Activated T-cell treated with anti-CD3 and anti-CD28 coated beads for 4 hours (primary cell): ENCODE data around the gene EXD2.
"Not testable (repeated sequence)": the region's sequence is repeated elsewhere in the genome, so short reads cannot be mapped to it uniquely, and the experiment has no call there.

ENCODE experiments used
- DNase-seq: peaks from one replicate; pipeline ENCODE4 v3.0.0-alpha.2; 2020

Gene EXD2

DNA sequence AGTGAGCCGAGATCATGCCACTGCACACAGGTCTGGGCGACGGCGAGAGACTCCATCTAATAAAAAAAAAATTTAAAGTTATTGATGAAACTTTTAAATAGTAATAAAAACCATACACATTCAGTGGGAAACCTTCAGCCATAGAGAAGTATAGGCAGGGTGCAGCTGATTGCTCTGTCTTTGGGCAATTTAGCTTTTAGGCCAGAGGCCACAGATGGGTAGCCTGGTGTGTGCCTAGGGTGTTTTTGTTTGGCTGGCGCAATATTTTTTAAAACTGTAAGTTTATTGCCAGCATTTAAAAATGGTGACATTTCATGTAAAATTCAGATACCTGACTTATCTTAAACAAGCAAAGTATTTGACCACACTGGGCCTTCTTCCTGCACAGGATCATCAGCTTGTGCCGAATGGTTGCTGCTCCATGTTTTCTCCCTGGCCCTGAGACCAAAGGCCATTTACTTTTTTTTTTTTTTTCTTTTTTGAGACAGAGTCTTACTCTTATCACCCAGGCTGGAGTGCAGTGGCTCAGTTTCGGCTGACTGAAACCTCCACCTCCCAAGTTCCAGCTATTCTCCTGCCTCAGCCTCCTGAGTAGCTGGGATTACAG, 16.2 kb downstream of the EXD2 start:
- no peak for DNase-seq

DNA sequence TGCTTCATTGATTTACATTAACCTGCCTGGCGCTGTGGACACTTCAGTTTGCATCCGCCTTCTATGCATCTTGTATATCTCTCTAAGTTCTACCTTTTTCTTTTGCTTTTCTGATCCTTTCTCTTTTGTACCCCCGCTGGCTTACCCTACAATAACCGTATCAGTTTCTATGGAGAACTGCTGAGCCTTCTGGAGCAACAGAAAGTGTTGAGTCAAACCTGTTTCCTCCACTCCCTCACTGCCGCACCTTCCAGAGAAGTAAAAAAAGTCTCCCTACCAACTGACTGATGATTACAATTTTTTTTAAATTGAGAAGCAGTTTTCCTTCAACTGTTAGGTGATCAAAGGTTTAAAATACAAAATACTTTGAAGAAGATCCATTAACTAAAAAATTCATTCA, 17.4 kb downstream of the EXD2 start:
- no peak for DNase-seq

DNA sequence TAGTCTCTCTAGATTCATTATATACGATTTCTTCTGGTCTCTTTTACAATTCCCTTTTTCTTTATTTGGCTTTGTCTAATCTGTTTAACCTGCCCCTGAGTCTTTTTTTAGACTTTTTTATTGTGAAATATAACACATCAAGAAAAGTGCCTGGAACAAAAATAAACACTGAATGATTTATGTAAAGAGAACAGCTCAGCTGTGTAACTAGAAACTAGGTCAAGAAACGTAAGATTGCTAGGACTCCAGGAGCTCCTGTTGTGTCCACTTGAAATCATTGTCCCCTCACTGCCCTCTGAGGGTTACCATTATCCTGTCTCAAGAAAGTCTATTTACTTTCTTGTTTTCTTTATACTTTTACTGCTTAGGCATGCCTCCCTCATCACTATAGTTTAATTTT, 23.1 kb downstream of the EXD2 start:
- no peak for DNase-seq

DNA sequence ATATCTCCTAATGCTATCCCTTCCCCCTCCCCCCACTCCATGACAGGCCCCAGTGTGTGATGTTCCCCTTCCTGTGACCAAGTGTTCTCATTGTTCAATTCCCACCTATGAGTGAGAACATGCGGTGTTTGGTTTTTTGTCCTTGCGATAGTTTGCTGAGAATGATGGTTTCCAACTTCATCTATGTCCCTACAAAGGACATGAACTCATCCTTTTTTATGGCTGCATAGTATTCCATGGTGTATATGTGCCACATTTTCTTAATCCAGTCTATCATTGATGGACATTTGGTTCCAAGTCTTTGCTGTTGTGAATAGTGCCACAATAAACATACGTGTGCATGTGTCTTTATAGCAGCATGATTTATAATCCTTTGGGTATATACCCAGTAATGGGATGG, 26.4 kb downstream of the EXD2 start:
- DNase-seq: not testable (repeated sequence)

DNA sequence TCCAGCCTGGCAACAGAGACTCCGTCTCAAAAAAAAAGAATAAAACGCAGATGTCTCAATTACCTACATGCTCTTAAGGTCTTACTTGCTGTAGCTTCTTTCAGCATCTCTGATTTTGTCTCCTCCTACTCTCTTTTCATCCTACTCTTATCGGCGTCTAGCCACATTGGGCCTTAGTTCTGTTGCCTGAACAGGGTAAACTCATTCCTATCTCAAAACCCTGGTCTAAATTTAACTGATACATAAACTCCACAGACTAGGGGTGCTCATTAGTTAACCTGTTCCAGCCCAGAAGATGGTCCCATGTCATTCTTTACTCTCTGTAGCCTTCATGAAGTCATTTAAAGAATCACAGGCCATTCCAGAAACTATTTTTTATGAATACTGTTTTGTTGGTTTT, 33.6 kb downstream of the EXD2 start:
- no peak for DNase-seq

DNA sequence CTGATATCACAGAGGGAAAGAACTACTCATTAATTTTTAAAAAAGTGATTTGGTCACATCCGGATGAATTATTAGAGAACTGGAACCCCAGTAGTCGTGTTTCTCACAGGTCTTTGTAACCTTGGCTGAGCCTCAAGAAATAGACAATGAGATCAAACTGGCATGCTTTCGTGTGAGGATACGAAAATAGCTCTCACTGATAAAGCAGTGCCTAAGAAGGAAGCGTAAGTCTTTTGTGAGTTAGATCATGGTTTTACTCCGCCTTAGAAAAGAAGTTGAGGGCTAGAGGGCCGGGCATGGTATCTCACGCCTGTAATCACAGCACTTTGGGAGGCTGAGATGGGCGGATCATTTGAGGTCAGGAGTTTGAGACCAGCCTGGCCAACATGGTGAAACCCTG, 34.9 kb downstream of the EXD2 start:
- DNase-seq: no peak

DNA sequence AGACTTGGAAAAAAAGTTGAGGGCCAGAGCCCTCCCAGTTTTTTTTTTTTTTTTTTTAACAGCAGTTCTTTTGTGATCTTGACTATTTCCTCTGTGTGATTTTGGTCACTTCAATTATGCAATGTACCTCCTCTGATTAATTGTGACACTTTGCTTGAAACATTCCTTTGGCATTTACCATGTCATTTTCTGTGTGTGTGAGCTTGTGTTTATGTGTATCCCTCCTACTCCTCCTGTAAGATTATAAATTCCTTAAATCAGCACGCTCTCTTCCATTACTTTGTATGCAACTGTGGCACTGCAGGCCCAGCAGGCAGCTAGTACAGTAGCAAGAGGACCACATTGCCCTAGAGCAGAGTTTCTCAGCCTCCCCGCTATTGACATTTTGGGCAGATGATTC, 35.4 kb downstream of the EXD2 start:
- DNase-seq: no peak

DNA sequence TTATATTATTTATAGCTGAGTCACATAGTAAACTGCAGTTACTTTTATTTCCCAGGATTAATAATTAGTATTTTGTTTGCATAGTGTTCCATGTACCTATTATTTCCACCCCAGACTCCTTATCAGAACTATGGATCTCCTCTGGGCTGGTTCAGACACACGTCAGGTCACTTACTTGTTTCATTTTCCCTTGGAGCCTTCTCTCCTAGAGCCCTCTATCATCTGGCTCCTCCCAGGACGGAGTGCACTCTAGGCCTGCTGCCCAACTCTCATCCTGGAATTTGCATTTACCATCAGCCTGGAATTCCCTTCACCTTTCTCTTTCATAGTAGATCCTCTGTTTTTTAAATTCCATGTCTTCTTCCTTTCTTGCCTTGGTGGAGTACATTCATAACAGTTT, 40.2 kb downstream of the EXD2 start:
- no peak for DNase-seq

DNA sequence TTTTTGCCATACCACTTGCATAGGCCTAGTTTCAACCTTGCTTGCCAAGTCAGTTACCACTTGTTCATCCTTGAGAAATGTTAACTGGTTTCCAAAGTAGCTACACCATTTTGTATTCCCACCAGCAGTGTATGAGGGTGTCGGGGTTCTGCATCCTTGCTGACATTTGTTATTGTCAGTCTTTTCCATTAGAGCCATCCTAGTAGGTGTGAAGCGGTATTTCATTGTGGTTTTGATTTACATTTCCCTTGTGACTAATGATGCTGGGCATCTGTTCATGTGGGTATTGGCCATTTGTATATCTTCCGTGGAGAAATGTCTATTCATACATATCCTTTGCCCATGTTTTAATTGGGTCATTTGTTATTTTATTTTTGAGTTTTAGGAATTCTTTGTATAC, 41.1 kb downstream of the EXD2 start:
- no peak for DNase-seq

DNA sequence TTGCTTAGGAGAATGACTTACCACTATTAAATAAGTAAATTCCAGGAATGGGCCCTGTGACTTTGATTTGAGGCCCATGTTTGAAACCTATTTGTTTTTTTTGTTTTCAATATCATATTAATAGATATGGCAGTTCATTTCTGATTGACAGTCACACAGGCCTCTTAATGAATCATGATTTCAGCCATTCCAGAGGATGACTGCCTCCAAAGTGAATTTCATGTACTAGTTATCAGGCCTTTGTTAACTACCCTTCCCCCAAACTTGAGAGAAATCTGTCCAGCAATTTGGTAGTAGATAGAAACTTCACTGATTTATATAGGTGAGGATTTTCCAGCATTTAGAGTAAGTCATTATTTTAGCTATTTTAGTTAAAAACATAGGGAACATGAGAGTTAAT, 42.8 kb downstream of the EXD2 start:
- DNase-seq: no peak

DNA sequence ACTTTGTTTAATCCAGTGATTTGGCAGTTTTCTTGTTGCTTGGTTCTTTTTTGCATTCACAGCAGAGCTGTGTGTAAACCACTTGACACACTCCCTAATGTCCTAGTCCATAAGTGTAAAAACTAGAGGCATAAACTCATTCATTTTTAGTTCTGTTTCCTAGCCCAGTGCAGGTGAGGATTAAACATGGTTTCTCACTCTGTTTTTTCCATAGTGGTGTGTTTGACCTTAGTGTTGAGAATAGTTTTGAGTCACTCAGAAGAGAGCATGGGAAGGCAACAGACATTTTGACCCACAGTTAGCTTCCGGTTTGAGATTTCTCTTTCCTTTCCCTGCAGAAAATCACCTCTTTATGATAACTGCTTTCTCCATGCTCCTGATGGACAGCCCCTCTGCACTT, 44.4 kb downstream of the EXD2 start:
- no peak for DNase-seq

DNA sequence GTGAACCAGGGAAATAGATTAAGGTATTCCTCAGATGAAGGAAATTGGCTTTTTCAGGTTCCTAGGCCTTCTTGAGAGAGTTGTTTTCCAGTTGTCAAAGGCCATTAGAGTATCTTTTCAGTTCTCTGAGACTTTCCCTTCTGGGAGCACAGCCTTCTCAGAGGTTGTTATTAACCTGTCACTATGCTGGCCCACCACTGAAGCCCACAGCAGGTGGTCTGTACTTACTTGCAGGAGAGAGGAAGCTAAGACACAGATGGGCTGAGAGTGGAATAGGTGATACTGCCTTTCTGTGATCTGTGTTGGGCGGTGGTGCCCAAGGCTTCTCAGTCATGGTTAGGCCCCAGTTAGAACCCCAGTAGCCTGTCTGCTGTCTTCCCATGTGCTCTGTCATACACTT, 45.8 kb downstream of the EXD2 start:
- DNase-seq: no peak

DNA sequence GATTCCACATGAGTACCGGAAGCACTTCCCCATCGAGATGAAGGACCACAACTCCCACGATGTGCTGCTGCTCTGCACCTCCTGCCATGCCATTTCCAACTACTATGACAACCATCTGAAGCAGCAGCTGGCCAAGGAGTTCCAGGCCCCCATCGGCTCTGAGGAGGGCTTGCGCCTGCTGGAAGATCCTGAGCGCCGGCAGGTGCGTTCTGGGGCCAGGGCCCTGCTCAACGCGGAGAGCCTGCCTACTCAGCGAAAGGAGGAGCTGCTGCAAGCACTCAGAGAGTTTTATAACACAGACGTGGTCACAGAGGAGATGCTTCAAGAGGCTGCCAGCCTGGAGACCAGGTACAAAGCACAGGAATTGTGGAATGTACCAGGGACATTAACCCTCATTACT, 46.3 kb downstream of the EXD2 start:
- DNase-seq: no peak

DNA sequence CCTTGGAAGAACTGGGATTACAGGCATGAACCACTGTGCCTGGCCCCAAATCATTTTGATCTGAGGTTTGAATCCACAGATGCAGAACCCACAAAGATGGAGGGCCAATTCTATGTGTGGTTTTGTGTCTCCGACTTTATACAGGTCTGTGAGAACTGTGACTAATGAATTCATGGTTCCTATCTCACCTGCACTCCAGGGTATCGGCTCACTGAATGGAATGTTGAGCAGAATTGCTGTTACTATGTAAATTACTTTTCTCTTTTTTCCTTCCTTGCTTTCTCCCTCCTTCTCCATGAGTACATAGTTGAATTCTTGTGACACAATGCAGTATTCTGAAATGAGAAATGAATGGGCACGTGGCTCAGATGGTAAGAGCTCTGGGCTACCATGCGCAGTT, 47.6 kb downstream of the EXD2 start:
- no peak for DNase-seq

DNA sequence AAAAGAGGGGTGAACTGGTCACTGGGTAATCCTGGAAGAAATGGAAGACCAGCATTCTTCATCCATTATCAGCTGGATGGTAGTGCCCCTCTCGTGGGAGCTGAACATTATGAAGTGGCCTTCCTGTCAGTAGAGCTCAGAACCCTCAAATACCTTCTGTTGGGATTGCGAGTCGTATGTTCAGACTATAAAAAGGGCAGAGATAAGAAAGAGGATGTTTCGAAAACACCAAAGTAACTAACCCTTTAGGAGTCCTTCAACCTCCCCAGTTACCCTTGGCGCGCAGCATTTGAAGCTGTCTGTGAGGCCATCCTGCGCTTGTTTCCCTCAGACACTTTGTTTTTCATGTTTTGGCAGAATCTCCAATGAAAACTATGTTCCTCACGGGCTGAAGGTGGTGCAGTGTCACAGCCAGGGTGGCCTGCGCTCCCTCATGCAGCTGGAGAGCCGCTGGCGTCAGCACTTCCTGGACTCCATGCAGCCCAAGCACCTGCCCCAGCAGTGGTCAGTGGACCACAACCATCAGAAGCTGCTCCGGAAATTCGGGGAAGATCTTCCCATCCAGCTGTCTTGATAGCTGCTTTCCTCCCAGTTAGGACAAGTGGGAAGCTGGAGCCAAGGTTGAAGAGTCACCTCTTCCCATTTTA, 49.4 kb downstream of the EXD2 start:
- DNase-seq: no peak

DNA sequence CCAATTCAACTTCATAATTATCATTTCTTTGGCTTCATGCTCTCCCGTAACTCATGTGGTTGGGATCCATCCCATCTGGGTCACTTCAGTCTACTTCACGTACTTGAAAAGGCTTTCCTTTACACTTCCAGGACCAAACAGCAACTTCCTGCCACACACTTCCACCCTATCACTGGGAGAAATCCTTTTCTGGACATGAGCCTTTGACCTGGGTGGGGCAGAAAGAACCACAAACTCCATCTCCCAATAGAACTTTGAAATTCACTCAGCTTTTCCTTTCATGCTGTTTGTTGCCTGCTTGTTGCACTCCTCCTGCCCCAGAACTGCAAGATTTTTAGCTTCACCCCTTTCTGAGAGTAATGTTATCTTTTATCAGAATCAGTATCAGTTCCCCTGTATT, 50.3 kb downstream of the EXD2 start:
- no peak for DNase-seq

DNA sequence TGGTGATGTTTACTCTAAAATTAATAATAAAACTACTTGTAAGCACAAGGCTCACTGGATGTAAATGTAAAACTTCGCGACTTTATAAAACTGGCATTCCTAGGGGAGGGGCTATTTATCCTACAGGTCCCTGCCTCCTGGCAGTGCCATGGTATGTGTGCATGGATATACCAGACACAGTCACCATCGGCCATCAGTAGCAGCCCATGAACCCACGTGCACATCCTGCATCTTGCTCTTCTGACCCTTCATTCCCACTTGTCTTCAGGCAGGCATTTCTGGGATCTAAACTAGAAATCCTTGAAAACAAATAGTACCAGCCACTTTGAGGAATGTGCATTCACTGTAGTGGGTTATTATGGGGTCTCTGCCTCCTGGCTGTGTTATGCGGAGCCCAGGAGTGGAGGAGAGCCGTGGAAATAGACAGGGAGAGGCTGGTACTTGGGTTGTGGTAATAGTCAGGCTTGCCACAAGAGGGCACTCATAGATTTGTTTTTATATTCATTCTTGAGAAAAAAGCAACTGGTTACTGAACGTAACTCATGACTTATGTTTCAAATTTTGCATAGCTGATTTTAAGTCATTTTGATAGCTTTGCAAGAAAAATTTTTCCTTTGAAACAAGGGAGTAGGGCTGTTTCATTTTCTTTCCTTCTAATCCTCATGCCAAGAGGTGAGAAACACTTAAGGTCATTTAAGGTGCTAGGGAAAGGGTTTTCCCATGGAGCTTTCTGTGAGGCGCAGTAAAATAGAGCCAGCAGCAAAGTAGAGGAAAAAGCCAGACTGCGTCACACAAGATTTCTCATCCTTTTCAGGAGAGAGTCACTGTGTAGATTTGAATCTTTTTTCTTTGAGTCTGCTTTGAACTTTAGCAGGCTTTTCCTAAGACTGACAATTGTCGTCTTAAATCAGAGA, 51.3 kb downstream of the EXD2 start:
- DNase-seq: peak; percentile 37

DNA sequence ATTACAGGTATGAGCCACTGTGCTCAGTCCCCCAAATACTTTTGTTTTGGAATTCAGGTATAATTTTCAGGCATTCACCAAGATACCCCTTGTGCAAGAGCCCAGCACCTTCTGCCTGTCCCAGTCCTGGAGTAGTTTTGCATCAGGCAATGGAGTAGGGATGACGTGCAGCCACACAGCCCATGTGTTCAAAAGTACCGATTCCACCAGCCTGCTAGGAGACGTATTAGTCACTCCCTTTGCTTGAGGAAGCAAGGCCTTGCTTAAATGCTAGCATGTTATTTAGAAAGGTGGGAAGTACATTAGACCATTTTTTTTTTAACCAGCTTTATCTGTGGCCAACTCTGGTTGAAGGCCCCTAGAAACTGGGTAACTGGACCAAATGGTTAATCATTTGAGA, 53.6 kb downstream of the EXD2 start:
- DNase-seq: no peak

DNA sequence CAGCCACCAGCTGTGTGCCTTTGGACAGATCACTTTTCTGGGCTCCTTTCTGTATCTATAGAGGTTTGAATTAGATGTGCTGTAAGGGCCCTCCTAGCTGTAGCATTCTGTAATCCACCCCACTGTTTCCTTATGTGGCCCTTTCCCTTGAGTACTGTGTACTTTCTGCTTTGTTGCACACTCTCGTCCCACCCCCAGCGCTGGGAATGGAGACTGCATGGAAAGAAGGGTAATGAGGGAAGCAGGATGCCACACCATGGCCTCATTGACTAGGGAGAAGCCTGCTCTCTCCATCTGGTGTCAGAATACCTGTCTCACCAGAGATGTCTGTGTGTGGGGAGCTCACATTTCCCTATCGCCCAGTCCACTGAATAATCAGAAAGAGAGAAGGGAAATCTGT, 55.0 kb downstream of the EXD2 start:
- DNase-seq: no peak

DNA sequence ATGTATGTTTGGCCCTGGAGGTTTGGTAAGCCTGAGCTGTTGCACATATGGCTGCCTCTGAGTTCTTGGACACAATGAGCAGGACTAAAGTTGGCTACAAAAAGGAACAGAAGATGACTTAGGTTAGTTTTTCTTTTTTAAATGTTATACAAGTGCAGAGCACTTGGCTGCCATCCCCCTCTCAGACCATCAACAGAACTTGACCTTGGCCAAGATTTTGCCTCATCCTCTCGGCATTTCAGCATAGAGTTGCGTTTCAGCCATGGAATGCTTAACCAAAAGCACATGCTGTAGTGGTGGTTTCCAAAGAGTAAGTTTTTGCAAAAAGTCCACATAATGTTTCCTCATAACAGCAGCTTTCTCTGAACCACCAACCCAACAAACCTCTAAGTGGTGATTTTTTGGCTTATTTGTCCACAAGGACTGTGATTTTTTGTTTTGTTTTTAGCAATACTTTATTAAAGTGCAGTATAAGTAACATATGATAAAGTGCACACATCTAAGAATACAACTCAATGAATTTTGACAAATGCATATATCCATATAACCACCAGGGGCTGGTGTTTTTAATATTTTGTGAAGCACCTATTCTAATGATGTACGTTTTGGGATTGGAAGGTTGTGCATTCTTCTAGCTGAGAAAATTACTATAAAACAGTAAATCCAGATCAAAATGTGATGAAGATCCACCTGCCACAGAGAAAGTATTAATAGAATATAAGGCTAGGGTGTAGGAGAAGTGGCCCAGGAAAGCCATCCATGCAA, 56.6 kb downstream of the EXD2 start:
- DNase-seq: no peak

DNA sequence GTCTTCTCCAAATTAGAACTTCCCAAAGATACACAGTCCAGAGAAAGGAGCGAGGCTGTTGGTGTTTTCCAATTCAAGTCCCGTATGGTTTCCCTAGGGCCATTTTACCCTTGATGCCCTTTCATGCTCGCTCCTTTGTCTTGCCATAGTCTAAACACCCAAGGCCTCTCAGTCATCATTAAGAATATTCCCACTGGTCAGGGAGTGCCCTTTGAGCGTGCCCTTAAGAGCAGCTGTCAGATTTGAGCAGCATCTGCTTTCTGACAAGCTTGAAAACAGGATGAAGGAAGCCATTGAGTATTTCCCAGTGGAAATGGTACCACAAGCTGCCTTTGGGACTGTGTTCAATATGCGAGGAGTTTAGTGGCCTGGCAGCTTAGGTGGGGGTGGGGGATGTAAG, 58.3 kb downstream of the EXD2 start:
- DNase-seq: no peak

DNA sequence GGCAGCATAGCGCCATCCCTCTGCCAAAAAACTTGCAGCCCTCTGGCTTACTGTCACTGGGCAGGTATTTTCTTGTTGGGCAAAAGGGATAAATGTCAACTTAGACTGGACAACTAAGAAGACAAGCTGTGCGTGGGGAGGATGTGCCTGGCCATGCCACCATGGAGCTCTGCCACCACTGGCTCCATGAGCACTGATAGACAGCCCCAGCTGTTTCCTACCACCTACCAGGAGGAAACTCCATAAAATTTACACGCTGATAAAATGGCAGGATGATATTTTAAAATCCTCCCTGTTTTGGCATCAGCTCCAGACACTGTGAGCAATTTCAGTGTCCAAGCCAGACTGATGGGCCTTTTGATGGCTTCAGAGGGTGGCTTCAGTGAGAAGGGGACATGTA, 61.6 kb downstream of the EXD2 start:
- no peak for DNase-seq

DNA sequence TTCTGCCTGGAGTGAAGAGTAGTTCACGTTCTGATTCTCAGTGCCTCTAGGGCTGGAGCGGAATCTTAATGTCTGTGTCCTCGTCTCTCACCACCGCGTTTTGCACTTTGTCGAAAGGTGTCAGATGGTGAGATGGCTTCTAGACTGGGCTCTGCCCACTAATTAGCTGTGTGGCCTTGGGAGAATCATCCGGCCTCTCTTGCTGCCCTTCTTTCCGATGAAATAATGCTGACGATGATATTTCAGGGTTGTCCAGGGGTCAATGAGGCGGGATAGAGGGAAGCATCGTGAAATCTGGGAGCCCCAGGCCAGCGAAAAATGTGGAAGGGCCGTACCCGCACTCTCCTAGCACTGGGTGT, 67.8 kb downstream of the EXD2 start:
- DNase-seq: no peak
